Choroid plexus epithelial cell (primary cell): ENCODE data around the gene POGK.

Experiments used
- DNase-seq: peaks from one replicate; pipeline ENCODE4 v3.0.0-alpha.2; 2010; ENCODE audit warnings: low read depth
- H3K4me3 ChIP-seq: 2 replicates; pipeline ENCODE4 v1.5.1; 2011; ENCODE audit warnings: low read depth, mild to moderate bottlenecking, control low read depth, low read length, moderate library complexity
- TF ChIP-seq, protein P1 (sequence below): conservative IDR thresholded peaks from 2 replicates; pipeline ENCODE4 v1.5.1; 2011; ENCODE audit warnings: low read depth, mild to moderate bottlenecking, control low read depth, inconsistent platforms, low read length, moderate library complexity

Gene POGK

DNA sequence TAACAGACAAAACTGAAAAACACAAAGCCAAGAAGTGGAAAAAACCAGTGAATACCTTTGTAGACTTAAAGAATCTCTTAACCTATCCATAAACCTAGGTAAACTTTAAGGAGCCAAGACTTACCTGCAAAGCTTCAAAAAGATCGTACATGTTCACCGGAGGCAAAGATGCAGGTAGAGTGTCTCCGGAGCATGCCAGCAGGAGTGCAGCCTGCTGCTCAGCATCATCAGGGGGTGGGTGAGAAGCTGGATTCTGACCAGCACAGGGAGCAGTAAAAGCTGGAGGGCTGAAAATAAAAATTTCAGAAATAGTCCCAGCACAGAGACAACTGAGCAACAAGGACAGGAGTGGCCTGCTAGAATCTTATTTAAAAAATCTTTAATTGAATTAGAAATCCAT is 18.7 kb downstream of the POGK start:
- TF ChIP-seq, protein P1, sequence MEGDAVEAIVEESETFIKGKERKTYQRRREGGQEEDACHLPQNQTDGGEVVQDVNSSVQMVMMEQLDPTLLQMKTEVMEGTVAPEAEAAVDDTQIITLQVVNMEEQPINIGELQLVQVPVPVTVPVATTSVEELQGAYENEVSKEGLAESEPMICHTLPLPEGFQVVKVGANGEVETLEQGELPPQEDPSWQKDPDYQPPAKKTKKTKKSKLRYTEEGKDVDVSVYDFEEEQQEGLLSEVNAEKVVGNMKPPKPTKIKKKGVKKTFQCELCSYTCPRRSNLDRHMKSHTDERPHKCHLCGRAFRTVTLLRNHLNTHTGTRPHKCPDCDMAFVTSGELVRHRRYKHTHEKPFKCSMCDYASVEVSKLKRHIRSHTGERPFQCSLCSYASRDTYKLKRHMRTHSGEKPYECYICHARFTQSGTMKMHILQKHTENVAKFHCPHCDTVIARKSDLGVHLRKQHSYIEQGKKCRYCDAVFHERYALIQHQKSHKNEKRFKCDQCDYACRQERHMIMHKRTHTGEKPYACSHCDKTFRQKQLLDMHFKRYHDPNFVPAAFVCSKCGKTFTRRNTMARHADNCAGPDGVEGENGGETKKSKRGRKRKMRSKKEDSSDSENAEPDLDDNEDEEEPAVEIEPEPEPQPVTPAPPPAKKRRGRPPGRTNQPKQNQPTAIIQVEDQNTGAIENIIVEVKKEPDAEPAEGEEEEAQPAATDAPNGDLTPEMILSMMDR, result no peak
- no peak overlapping the region for H3K4me3 ChIP-seq
- no peak for DNase-seq

DNA sequence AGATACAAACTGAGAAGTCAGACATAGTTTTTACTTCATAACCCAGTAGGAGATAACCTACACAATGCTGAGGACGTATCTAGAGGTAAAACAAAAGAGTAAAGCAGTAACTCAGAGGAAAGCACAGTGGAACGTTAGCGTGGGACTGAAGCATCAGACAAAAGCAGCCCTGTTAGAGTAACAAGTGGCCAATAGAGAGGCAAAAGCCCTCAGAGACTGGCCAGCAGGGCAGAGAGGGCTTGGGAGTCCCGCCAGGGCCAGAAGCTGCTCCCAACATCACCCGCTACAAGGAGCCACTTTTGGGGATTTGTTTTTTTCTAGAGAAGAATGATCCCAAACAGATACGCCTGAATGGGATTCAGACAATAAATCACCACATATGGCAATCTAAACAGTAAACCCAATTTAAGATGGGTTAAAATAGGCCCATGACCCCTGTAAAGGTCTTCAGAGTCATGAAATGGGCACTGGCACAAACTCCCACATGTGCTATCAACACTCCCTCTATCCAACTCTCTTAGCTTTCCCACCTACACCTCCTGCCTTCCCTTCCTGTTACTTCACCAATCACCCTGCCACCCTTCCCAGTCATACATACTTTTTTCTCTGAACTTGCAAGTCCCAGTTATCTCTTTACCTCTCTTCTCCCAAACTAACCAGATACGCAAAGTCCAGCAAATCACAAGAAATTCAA is 19.6 kb downstream of the POGK start:
- H3K4me3 ChIP-seq, result no peak overlapping the region
- TF ChIP-seq, protein P1, result no peak
- DNase-seq, result no peak

DNA sequence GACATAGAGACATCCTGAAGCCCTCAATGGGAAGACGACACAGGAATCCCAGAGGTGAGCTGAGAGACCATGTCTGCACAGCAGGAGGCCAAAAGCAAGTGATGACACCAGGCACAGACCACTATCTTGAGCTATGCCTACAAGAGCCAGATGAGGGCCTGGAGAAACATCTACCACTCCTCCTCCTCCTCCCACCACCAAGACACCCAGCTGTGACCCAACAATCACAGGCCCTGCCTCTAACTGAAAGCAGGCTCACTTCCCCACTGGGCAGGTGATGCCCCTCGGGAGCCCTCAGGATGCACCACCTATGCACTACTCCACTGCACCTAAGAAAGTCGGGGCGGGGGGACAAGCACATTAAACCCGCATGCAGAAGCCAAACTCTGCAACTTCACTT is 20.3 kb downstream of the POGK start:
- TF ChIP-seq, protein P1, result no peak

DNA sequence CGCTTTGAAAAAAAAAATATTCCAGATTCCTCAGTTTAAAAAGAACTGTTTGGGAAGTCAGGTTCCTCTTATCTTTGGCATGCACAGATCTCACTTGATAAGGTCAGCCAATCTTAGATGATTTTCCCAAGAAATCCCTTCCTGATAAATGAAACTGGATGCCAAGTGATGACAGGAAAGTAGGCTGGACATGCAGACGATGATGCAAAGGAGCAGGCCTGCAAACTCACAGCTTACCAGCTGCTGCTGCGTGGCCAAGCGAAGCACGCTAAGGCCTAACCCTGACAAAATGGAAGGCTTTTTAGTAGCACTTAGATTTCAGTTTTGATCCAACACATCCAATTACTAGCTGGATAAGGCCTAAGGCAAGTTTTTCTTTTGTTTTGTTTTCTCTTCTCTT is 26.7 kb downstream of the POGK start:
- DNase-seq, result peak; percentile 53
- TF ChIP-seq, protein P1, result no peak
- no peak overlapping the region for H3K4me3 ChIP-seq

More for the DNA sequence above, 20.3 kb downstream of the POGK start:
- DNase-seq, result no peak
- H3K4me3 ChIP-seq, result no peak overlapping the region

DNA sequence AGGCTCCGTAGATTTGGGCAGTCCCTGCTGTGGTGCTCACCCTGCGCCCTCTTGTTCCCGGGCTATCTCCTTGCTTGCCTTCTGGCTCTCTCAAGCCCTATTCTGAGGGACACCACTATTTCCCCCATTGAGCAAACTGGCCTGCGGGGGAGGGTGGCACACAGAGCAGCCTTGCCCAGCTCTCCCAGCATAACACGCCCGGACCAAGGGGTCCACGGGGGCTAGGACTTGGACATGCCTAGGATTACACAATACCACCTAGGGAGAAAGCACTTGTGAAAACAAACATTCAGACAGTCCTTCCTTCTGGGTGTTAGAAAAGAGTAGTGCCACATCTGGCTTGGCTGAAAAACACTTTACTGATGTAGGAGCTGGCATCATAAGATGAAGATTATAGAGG is 29.4 kb downstream of the POGK start:
- no peak overlapping the region for H3K4me3 ChIP-seq
- DNase-seq, result peak; percentile 53
- TF ChIP-seq, protein P1, result no peak

DNA sequence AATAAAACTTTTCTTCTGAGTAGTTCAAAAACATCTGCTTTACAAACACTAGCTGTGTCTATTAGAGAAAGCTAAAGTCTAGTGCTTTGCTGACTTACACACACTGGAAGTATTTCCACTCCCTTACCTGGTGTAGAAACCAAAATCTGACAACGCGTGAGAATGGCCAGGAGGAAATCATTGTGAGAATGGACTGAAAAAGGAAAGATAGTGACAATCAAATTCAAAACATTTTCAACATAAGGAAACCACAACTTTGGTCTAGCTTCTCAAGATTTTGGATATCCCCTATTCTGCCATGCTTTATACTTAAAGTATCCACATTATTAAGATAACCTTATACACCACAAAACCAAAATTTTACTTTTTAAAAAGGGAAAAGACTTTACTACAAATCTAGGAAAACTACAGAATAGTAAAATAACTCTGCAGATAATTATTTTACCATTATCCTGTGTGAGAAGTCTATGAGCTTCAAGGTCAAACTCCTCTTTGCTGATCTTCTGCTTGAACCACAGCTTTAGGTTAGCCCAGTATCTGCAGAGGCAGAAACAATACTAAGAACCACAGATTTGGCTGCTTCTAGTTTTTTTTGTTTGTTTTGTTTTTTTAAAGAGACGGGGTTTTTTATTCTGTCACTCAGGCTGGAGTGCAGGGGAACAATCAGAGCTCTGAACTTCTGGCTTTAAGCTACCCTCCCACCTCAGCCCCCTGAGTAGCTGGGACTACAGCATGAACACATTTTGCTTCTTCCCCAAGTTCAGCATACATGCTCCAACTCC is 30.2 kb downstream of the POGK start:
- TF ChIP-seq, protein P1, result no peak
- H3K4me3 ChIP-seq, result no peak overlapping the region

DNA sequence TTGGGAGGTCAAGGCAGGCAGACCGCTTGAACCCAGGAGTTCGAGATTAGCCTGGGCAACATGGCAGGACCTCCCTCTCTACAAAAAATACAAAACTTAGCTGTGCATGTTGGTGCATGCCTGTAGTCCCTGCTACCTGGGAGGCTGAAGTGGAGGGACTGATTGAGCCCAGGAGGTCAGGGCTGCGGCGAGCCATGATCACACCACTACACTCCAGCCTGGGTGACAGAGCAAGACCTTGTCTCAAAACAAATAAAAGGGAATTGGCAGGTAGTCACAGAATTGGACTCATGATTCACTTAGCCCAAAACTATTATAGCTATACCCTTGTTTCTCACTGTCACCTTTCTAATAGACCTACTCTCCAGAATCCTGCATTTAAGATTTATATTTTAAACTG is 31.3 kb downstream of the POGK start:
- TF ChIP-seq, protein P1, result no peak
- H3K4me3 ChIP-seq, result no peak overlapping the region
- DNase-seq, result no peak

More for the DNA sequence above, 30.2 kb downstream of the POGK start:
- DNase-seq, result no peak
